HG02973 (cell line): Measurements from ENCODE around the gene RAB24.
A peak's percentile ranks its signal among the peaks of the same experiment; 100 is the strongest.

Experiments
- ATAC-seq: cut with Tn5 transposase; IDR thresholded peaks from one replicate; pipeline ENCODE4 v1.9.1; 2021; ENCODE audit warnings: moderate library complexity; ENCODE audit not compliant: unreplicated experiment

RAB24 gene

GRCh38 chr5:177333420-177334154, 30.1 kb upstream of the RAB24 start:
- no peak for ATAC-seq

- no peak for ATAC-seq
Measured at GRCh38 chr5:177332896-177333260, 29.4 kb upstream of the RAB24 start.

- ATAC-seq = no peak
Measured at GRCh38 chr5:177332031-177332895, 28.7 kb upstream of the RAB24 start.

GRCh38 chr5:177330991-177331842, 27.7 kb upstream of the RAB24 start:
- no peak for ATAC-seq

- ATAC-seq = no peak
Measured at GRCh38 chr5:177329883-177330282, 26.4 kb upstream of the RAB24 start.

- no peak for ATAC-seq
Measured at GRCh38 chr5:177328545-177329231, 25.2 kb upstream of the RAB24 start.

- no peak for ATAC-seq
Measured at GRCh38 chr5:177327539-177328522, 24.3 kb upstream of the RAB24 start.

- ATAC-seq = no peak
Measured at GRCh38 chr5:177325868-177326381, 22.4 kb upstream of the RAB24 start.

GRCh38 chr5:177320879-177321278, 17.4 kb upstream of the RAB24 start:
- no peak for ATAC-seq

GRCh38 chr5:177319913-177320588, 16.5 kb upstream of the RAB24 start:
- ATAC-seq = no peak

GRCh38 chr5:177317959-177318377, 14.4 kb upstream of the RAB24 start:
- ATAC-seq = no peak

GRCh38 chr5:177316005-177316404, 12.5 kb upstream of the RAB24 start:
- ATAC-seq = no peak

GRCh38 chr5:177315411-177315810, 11.9 kb upstream of the RAB24 start:
- ATAC-seq = no peak

- no peak for ATAC-seq
Measured at GRCh38 chr5:177314376-177315342, 11.1 kb upstream of the RAB24 start.

- ATAC-seq = no peak
Measured at GRCh38 chr5:177313561-177314259, 10.2 kb upstream of the RAB24 start.

- ATAC-seq = peak; percentile 22
Measured at GRCh38 chr5:177312649-177313181, 9.2 kb upstream of the RAB24 start.
